GM12878 (cell line): Measurements from ENCODE around the gene THSD4. TPM values are rescaled to one million over a fixed set of nuclear protein-coding genes. Genes with fewer than 3 reads are reported as not detected.

Experiments used
- ATAC-seq: fragments of 200-7000 bp; cut with Tn5 transposase; 3 replicates; pipeline ENCODE4 v1.9.1; 2020; ENCODE audit warnings: mild to moderate bottlenecking, moderate library complexity
- BruUV-seq: library from RNA; stranded (reverse); fragments of 400-500 nt; replicated peaks from 2 replicates; lab custom pipeline; 2021; lab: Mats Ljungman, UMichigan
- CTCF ChIA-PET: fragments of 300-600 bp; sonication (Branson Sonifier 250); formaldehyde crosslinking; extraction: SDS; loops from one replicate; lab custom pipeline; 2021; ENCODE audit warnings: inconsistent platforms; lab: Yijun Ruan, JAX
- POLR2A ChIA-PET: fragments of 350-600 bp; formaldehyde crosslinking; extraction: SDS; loops from one replicate; lab custom pipeline; 2021; ENCODE audit warnings: inconsistent platforms; lab: Charles Lee
- RAD21 ChIA-PET: fragments of 300-600 bp; sonication (Branson Sonifier 250); formaldehyde crosslinking; loops from one replicate; lab custom pipeline; 2023; ENCODE audit warnings: antibody characterized with exemption; ENCODE audit not compliant: unreplicated experiment; lab: Charles Lee
- SMC1A ChIA-PET: fragments of 300-600 bp; sonication (Branson Sonifier 250); formaldehyde crosslinking; loops from one replicate; lab custom pipeline; 2023; ENCODE audit not compliant: unreplicated experiment, uncharacterized antibody; lab: Charles Lee
- DNase-seq: peaks from one replicate; pipeline ENCODE4 v3.0.0-alpha.2; 2011; ENCODE audit warnings: low read depth, low spot score
- FAIRE-seq: peaks from 3 replicates; lab custom pipeline; 2011; peaks lifted over from hg19 to GRCh38; lab: Jason Lieb, UNC
- H2AFZ ChIP-seq: 2 replicates; pipeline ENCODE4 v1.6.0; 2011; ENCODE audit warnings: low read depth, low read length, control low read depth; ENCODE audit not compliant: control insufficient read depth
- H3K27ac ChIP-seq: 2 replicates; pipeline ENCODE4 v1.5.1; 2011; ENCODE audit warnings: control low read depth; ENCODE audit not compliant: control insufficient read depth, insufficient read depth
- H3K27me3 ChIP-seq, 2 experiments: replicated peaks in 1 of 2; 2 replicates each; pipeline versions ENCODE4 v1.6.0 to v1.6.1; 2011; ENCODE audit warnings: low read length in 1 of 2; ENCODE audit not compliant: control insufficient read depth in 2 of 2, insufficient read depth in 2 of 2
- H3K36me3 ChIP-seq, 2 experiments: 2 replicates each; pipeline ENCODE4 v1.5.1; 2011; ENCODE audit warnings: low read length in 1 of 2; ENCODE audit not compliant: control insufficient read depth in 2 of 2, insufficient read depth in 2 of 2
- H3K4me1 ChIP-seq: 2 replicates; pipeline ENCODE4 v1.6.1; 2011; ENCODE audit warnings: mild to moderate bottlenecking, low read length, moderate library complexity, mixed read lengths; ENCODE audit not compliant: control insufficient read depth, insufficient read depth
- H3K4me2 ChIP-seq: 2 replicates; pipeline ENCODE4 v1.6.0; 2011; ENCODE audit warnings: control low read depth; ENCODE audit not compliant: control insufficient read depth, insufficient read depth
- H3K4me3 ChIP-seq: fragments of 200-600 bp; sonication (generic); 2 replicates; pipeline ENCODE4 v1.5.1; 2016
- H3K79me2 ChIP-seq: 2 replicates; pipeline ENCODE4 v1.6.0; 2011; ENCODE audit warnings: low read length; ENCODE audit not compliant: control insufficient read depth, insufficient read depth
- H3K9ac ChIP-seq: 2 replicates; pipeline ENCODE4 v1.8.0; 2011; ENCODE audit warnings: low read length, control low read depth, mixed read lengths; ENCODE audit not compliant: control insufficient read depth, insufficient read depth
- H3K9me3 ChIP-seq: replicated peaks from 3 replicates; pipeline ENCODE4 v1.5.1; 2011; ENCODE audit warnings: mild to moderate bottlenecking, low read length; ENCODE audit not compliant: control insufficient read depth, insufficient read depth
- H4K20me1 ChIP-seq: 2 replicates; pipeline ENCODE4 v1.6.0; 2011; ENCODE audit not compliant: control insufficient read depth, insufficient read depth
- BACH1 ChIP-seq: fragments of 450-650 bp; IDR thresholded peaks from 2 replicates; pipeline ENCODE4 v1.6.1; 2017; ENCODE audit warnings: mild to moderate bottlenecking, borderline replicate concordance
- BHLHE40 ChIP-seq, 2 experiments: fragments of 450-650 bp in 1 of 2; IDR thresholded peaks; 2 replicates each; pipeline ENCODE4 v1.6.1; 2011 to 2017; ENCODE audit warnings: low read depth in 2 of 2, borderline replicate concordance in 1 of 2, improper control_type of control experiment in 1 of 2, low read length in 1 of 2, mild to moderate bottlenecking in 1 of 2
- HCFC1 ChIP-seq: fragments of 150-350 bp; IDR thresholded peaks from 2 replicates; pipeline ENCODE4 v1.6.1; 2014; ENCODE audit warnings: low read length
- KDM1A ChIP-seq: fragments of 200-600 bp; sonication (generic); IDR thresholded peaks from 2 replicates; pipeline ENCODE4 v1.6.1; 2016; ENCODE audit warnings: borderline replicate concordance
- NR2F1 ChIP-seq: fragments of 450-650 bp; conservative IDR thresholded peaks from 2 replicates; pipeline ENCODE4 v1.6.1; 2017; ENCODE audit warnings: mild to moderate bottlenecking
- SIX5 ChIP-seq: IDR thresholded peaks from 2 replicates; pipeline ENCODE4 v1.6.1; 2011; ENCODE audit warnings: mild to moderate bottlenecking, low read depth, low read length, moderate library complexity; ENCODE audit not compliant: severe bottlenecking
- ZZZ3 ChIP-seq: IDR thresholded peaks from 2 replicates; pipeline ENCODE4 v1.6.1; 2011; ENCODE audit warnings: low read depth; ENCODE audit not compliant: control insufficient read depth, insufficient read length
- WGBS: methylation state at CpG from one replicate; pipeline ENCODE4 v1.1.6; 2016; ENCODE audit warnings: low lambda C conversion rate; ENCODE audit not compliant: insufficient replicate concordance, insufficient coverage; ENCODE audit errors: missing lambda C conversion rate; 5-methylcytosine and 5-hydroxymethylcytosine counted together
- in situ Hi-C: fragments of 300-500 bp; cut with MboI; formaldehyde crosslinking; loops from 9 replicates; pipeline ENCODE4 v1.14.3; 2018; ENCODE audit warnings: mixed read lengths
- intact Hi-C: fragments of 100-400 bp; cut with micrococcal nuclease; formaldehyde crosslinking; loops from one replicate; pipeline ENCODE4 v1.14.2; 2022; ENCODE audit not compliant: unreplicated experiment
- polyA plus RNA-seq, 11 experiments: library from polyadenylated mRNA; depleted of rRNA in 4 of 11; unstranded in 6 of 11; stranded (reverse) in 5 of 11; fragments of >200 nt; fragmentation: Nextera tagmentation in 4 of 11; fragmentation: Illumina TruSeq in 1 of 11; extraction: Ambion mirVana in 4 of 11; extraction: Trizol in 1 of 11; gene quantifications; 1 replicate in 1 of 11; 2 replicates in 10 of 11; pipeline versions ENCODE4 v1.2.1 to v1.2.3, GENCODE V29; 2011 to 2016; ENCODE audit warnings: inconsistent platforms in 2 of 11, missing spikeins in 2 of 11, low read depth in 1 of 11
- total RNA-seq, 4 experiments: library from RNA; depleted of rRNA in 3 of 4; stranded (reverse); fragments of >200 nt in 3 of 4; fragmentation: Illumina TruSeq in 1 of 4; extraction: Trizol in 1 of 4; gene quantifications; 2 replicates each; pipeline versions ENCODE4 v1.2.1 to v1.2.3, GENCODE V29; 2013 to 2021
- TF ChIP-seq, protein P1 (sequence below): IDR thresholded peaks from 2 replicates; pipeline ENCODE4 v1.6.1; 2012; ENCODE audit warnings: improper control_type of control experiment, low read depth, low read length; ENCODE audit not compliant: insufficient replicate concordance
- TF ChIP-seq, protein P2 (sequence below): fragments of 450-650 bp; IDR thresholded peaks from 2 replicates; pipeline ENCODE4 v1.6.1; 2017; ENCODE audit warnings: mild to moderate bottlenecking
- TF ChIP-seq, protein P3 (sequence below): IDR thresholded peaks from 2 replicates; pipeline ENCODE4 v1.6.1; 2011; ENCODE audit warnings: low read depth, mild to moderate bottlenecking, low read length, moderate library complexity, borderline replicate concordance; ENCODE audit errors: extremely low read depth
- TF ChIP-seq, protein P4 (sequence below): fragments of 450-650 bp; IDR thresholded peaks from 2 replicates; pipeline ENCODE4 v1.6.1; 2014; ENCODE audit warnings: mild to moderate bottlenecking

THSD4 gene
- total and polyA plus RNA-seq, 10 of the 15 experiments (the other 5 are each of a cell fraction or from before 2014, with no cell fraction given) = 0.04 to 0.13 (median 0.05) TPM; not detected in 7

DNA sequence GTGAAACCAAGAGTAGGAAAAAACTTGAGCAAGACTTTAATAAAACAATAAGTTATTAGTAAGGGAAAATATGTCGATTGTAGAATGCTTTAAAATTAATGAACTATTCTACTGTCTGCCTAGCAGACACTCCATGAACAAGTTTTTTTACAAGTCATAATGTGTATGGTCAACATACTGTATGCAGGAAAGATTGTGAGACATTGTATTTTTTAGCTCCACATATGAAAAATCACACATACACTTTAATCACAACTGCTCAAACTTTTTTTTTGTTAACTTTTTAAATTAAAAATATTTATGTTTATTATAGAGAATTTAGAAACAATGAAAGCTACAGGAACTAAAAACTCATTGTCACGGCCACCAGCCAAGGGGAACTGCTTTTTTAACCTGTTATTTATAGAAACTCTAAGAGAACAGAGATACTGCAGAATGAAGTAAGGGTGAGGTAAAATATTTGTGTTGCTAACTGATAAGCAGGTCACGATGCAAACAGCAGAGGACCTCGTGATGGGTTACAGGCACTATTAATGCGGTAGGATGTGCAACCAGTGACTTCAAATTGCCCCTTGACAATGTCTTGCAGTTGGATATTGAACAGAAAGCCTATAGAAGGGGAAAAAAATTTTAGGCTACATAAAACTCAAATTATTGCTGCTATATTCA lies 53.0 kb downstream of the THSD4 start:
- CTCF ChIA-PET = no interaction called here
- WGBS = 3% methylated on average over 5 of the region's 5 CpGs
- H3K9me3 ChIP-seq = no peaks in the 10 kb centered on the region
- intact Hi-C loops (no loop called here), in situ Hi-C loops (no loop called here)
- H3K4me2 ChIP-seq = no peak overlapping the region
- no peak overlapping the region for H3K9ac ChIP-seq
- H3K4me1 ChIP-seq = no peaks in the 10 kb centered on the region
- no peak overlapping the region for H2AFZ ChIP-seq
- ATAC-seq (no peak), FAIRE-seq (no peak), DNase-seq (no peak)
- no peaks in the 10 kb centered on the region for H3K79me2 ChIP-seq
- SMC1A ChIA-PET = no interaction called here
- no peak overlapping the region for H3K4me3 ChIP-seq
- H4K20me1 ChIP-seq = no peaks in the 10 kb centered on the region
- RAD21 ChIA-PET = interaction anchor here (1.1 kb wide), 1 partner anchor 239 kb away, joined by 3 read pairs; no protein-coding TSS in a partner anchor
- no peaks in the 10 kb centered on the region for H3K36me3 ChIP-seq
- POLR2A ChIA-PET = no interaction called here
- peaks cover 0 to 2% of the 10 kb centered on the region in 2 experiments; a peak in 1 of 4 replicates for H3K27me3 ChIP-seq
- H3K27ac ChIP-seq = no peak overlapping the region
- no TSS peak for BruUV-seq
- TF ChIP-seq, protein P1, sequence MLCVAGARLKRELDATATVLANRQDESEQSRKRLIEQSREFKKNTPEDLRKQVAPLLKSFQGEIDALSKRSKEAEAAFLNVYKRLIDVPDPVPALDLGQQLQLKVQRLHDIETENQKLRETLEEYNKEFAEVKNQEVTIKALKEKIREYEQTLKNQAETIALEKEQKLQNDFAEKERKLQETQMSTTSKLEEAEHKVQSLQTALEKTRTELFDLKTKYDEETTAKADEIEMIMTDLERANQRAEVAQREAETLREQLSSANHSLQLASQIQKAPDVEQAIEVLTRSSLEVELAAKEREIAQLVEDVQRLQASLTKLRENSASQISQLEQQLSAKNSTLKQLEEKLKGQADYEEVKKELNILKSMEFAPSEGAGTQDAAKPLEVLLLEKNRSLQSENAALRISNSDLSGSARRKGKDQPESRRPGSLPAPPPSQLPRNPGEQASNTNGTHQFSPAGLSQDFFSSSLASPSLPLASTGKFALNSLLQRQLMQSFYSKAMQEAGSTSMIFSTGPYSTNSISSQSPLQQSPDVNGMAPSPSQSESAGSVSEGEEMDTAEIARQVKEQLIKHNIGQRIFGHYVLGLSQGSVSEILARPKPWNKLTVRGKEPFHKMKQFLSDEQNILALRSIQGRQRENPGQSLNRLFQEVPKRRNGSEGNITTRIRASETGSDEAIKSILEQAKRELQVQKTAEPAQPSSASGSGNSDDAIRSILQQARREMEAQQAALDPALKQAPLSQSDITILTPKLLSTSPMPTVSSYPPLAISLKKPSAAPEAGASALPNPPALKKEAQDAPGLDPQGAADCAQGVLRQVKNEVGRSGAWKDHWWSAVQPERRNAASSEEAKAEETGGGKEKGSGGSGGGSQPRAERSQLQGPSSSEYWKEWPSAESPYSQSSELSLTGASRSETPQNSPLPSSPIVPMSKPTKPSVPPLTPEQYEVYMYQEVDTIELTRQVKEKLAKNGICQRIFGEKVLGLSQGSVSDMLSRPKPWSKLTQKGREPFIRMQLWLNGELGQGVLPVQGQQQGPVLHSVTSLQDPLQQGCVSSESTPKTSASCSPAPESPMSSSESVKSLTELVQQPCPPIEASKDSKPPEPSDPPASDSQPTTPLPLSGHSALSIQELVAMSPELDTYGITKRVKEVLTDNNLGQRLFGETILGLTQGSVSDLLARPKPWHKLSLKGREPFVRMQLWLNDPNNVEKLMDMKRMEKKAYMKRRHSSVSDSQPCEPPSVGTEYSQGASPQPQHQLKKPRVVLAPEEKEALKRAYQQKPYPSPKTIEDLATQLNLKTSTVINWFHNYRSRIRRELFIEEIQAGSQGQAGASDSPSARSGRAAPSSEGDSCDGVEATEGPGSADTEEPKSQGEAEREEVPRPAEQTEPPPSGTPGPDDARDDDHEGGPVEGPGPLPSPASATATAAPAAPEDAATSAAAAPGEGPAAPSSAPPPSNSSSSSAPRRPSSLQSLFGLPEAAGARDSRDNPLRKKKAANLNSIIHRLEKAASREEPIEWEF = no peak
- TF ChIP-seq KDM1A = no peak
- TF ChIP-seq HCFC1 = no peak
- TF ChIP-seq BACH1 = no peak
- TF ChIP-seq SIX5 = no peak
- TF ChIP-seq ZZZ3 = no peak
- TF ChIP-seq, protein P2, sequence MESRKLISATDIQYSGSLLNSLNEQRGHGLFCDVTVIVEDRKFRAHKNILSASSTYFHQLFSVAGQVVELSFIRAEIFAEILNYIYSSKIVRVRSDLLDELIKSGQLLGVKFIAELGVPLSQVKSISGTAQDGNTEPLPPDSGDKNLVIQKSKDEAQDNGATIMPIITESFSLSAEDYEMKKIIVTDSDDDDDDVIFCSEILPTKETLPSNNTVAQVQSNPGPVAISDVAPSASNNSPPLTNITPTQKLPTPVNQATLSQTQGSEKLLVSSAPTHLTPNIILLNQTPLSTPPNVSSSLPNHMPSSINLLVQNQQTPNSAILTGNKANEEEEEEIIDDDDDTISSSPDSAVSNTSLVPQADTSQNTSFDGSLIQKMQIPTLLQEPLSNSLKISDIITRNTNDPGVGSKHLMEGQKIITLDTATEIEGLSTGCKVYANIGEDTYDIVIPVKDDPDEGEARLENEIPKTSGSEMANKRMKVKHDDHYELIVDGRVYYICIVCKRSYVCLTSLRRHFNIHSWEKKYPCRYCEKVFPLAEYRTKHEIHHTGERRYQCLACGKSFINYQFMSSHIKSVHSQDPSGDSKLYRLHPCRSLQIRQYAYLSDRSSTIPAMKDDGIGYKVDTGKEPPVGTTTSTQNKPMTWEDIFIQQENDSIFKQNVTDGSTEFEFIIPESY = no peak
- TF ChIP-seq, protein P3, sequence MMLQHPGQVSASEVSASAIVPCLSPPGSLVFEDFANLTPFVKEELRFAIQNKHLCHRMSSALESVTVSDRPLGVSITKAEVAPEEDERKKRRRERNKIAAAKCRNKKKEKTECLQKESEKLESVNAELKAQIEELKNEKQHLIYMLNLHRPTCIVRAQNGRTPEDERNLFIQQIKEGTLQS = no peak
- TF ChIP-seq, protein P4, sequence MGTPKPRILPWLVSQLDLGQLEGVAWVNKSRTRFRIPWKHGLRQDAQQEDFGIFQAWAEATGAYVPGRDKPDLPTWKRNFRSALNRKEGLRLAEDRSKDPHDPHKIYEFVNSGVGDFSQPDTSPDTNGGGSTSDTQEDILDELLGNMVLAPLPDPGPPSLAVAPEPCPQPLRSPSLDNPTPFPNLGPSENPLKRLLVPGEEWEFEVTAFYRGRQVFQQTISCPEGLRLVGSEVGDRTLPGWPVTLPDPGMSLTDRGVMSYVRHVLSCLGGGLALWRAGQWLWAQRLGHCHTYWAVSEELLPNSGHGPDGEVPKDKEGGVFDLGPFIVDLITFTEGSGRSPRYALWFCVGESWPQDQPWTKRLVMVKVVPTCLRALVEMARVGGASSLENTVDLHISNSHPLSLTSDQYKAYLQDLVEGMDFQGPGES = no peak
- no peak for TF ChIP-seq BHLHE40 (IDR thresholded peaks at IDR 0.05; ENCODE audit: borderline replicate concordance in 1 of 2, low read depth in 2 of 2, low read length in 1 of 2)
- TF ChIP-seq NR2F1 = no peak
